AG04449 (cell line): ENCODE measurements around the gene DGKI.
"Not testable (repeated sequence)": the region's sequence is repeated elsewhere in the genome, so short reads cannot be mapped to it uniquely, and the experiment has no call there.

Source experiments
- CTCF ChIA-PET: fragments of 350-600 bp; formaldehyde crosslinking; extraction: SDS; loops from one replicate; lab custom pipeline; 2021; ENCODE audit warnings: antibody characterized with exemption; lab: Yijun Ruan, JAX
- POLR2A ChIA-PET: fragments of 400-600, 350-600 bp; formaldehyde crosslinking; extraction: SDS; loops from one replicate; lab custom pipeline; 2020; ENCODE audit warnings: antibody characterized with exemption, inconsistent platforms; lab: Yijun Ruan, JAX
- DNase-seq: peaks from one replicate; pipeline ENCODE4 v3.0.0-alpha.2; 2010; ENCODE audit warnings: low read depth, low spot score
- H3K4me3 ChIP-seq: 2 replicates; pipeline ENCODE4 v1.5.1; 2011; ENCODE audit warnings: low read depth, mild to moderate bottlenecking, control low read depth, low read length
- CTCF ChIP-seq: IDR thresholded peaks from one replicate; pipeline ENCODE4 v1.5.1; 2011; ENCODE audit warnings: mild to moderate bottlenecking, moderate library complexity, low read length, control low read depth, inconsistent platforms; ENCODE audit not compliant: insufficient read depth; ENCODE audit errors: missing control alignments

Gene DGKI

GRCh38 chr7:137718355-137718754, 128.4 kb downstream of the DGKI start:
- no peak for DNase-seq
- H3K4me3 ChIP-seq: no peak overlapping the region
- ChIA-PET POLR2A (interaction anchor here (0.6 kb wide), 1 partner anchor 9 kb away, joined by 3 read pairs; no protein-coding TSS in a partner anchor), CTCF (no interaction called here)
- no peak for TF ChIP-seq CTCF

GRCh38 chr7:137717811-137718271, 128.9 kb downstream of the DGKI start:
- no peak for DNase-seq
- no peak overlapping the region for H3K4me3 ChIP-seq
- TF ChIP-seq CTCF: no peak
- ChIA-PET CTCF (no interaction called here), POLR2A (interaction anchor here (0.6 kb wide), 1 partner anchor 9 kb away, joined by 3 read pairs; no protein-coding TSS in a partner anchor)

- no peak overlapping the region for H3K4me3 ChIP-seq
- ChIA-PET CTCF (interaction anchor here (1.1 to 1.3 kb wide), 2 partner anchors 9 to 292 kb away, joined by 3 to 4 read pairs; no protein-coding TSS in a partner anchor), POLR2A (no interaction called here)
- TF ChIP-seq CTCF: no peak
- DNase-seq: no peak
These were observed 129.7 kb downstream of the DGKI start for GRCh38 chr7:137717045-137717444.

GRCh38 chr7:137716061-137716460, 130.7 kb downstream of the DGKI start:
- no peak overlapping the region for H3K4me3 ChIP-seq
- DNase-seq: no peak
- no peak for TF ChIP-seq CTCF
- ChIA-PET POLR2A (no interaction called here), CTCF (interaction anchor here (1.1 to 1.3 kb wide), 3 partner anchors 10 to 293 kb away, joined by 3 to 6 read pairs (median 4); no protein-coding TSS in a partner anchor)

- DNase-seq: no peak
- CTCF ChIA-PET: interaction anchor here (1.2 kb wide), 1 partner anchor 60 kb away, joined by 6 read pairs; no protein-coding TSS in a partner anchor
- no peak overlapping the region for H3K4me3 ChIP-seq
- POLR2A ChIA-PET: no interaction called here
- no peak for TF ChIP-seq CTCF
These were observed 131.2 kb downstream of the DGKI start for GRCh38 chr7:137715533-137715932.

- POLR2A ChIA-PET: no interaction called here
- H3K4me3 ChIP-seq: no peak overlapping the region
- no peak for DNase-seq
- CTCF ChIA-PET: no interaction called here
- TF ChIP-seq CTCF: no peak
These were observed 131.7 kb downstream of the DGKI start for GRCh38 chr7:137715121-137715520.

GRCh38 chr7:137706330-137706729, 140.4 kb downstream of the DGKI start:
- POLR2A ChIA-PET, H3K4me3 ChIP-seq, DNase-seq: not testable (repeated sequence)
- CTCF ChIA-PET: interaction anchor here (1.0 kb wide), 1 partner anchor 50 kb away, joined by 3 read pairs; no protein-coding TSS in a partner anchor
